Measurements from ENCODE around the gene TSPAN3.

TSPAN3 gene

GRCh38 chr15:77044228-77045042 is 26.5 kb downstream of the TSPAN3 start:
- DNase-seq (ENCODE audit: extremely low read depth, low read depth), result no peak
- TF ChIP-seq CTCF (IDR thresholded peaks at IDR 0.05; ENCODE audit: low read depth, low read length), result no peak

GRCh38 chr15:77042955-77043920 is 27.7 kb downstream of the TSPAN3 start:
- DNase-seq (ENCODE audit: extremely low read depth, low read depth), result no peak
- no peak for TF ChIP-seq CTCF (IDR thresholded peaks at IDR 0.05; ENCODE audit: low read depth, low read length)

GRCh38 chr15:77042245-77042919 is 28.5 kb downstream of the TSPAN3 start:
- TF ChIP-seq CTCF (IDR thresholded peaks at IDR 0.05; ENCODE audit: low read depth, low read length), result no peak
- DNase-seq (ENCODE audit: extremely low read depth, low read depth), result no peak

GRCh38 chr15:77040673-77041072 is 30.2 kb downstream of the TSPAN3 start:
- no peak for TF ChIP-seq CTCF (IDR thresholded peaks at IDR 0.05; ENCODE audit: low read depth, low read length)
- DNase-seq (ENCODE audit: extremely low read depth, low read depth), result no peak

GRCh38 chr15:77039848-77040247 is 31.1 kb downstream of the TSPAN3 start:
- DNase-seq (ENCODE audit: extremely low read depth, low read depth), result no peak
- no peak for TF ChIP-seq CTCF (IDR thresholded peaks at IDR 0.05; ENCODE audit: low read depth, low read length)

- DNase-seq (ENCODE audit: extremely low read depth, low read depth), result no peak
- TF ChIP-seq CTCF (IDR thresholded peaks at IDR 0.05; ENCODE audit: low read depth, low read length), result no peak
Measured at GRCh38 chr15:77039217-77039533, 31.7 kb downstream of the TSPAN3 start.

All from AG09319 (cell line).